Activated CD8-positive, alpha-beta memory T cell treated with anti-CD3 and anti-CD28 coated beads for 48 hours (primary cell): ENCODE data around the gene CCT8.
A peak's percentile ranks its signal among the peaks of the same experiment; 100 is the strongest.

Experiments used
- DNase-seq, 3 experiments: peaks; one replicate each; pipeline ENCODE4 v3.0.0-alpha.2; 2020; ENCODE audit warnings: low read depth in 2 of 3, low spot score in 2 of 3

Gene CCT8

GRCh38 chr21:29077651-29078090 is 4.2 kb upstream of the CCT8 start:
- no peak for DNase-seq

- DNase-seq = peak in 2 of 3 experiments; percentile 28 to 52
Observed at GRCh38 chr21:29076731-29077640, 3.5 kb upstream of the CCT8 start.

- DNase-seq = no peak
Observed at GRCh38 chr21:29075706-29076466, 2.4 kb upstream of the CCT8 start.

- DNase-seq = no peak
Observed at GRCh38 chr21:29074783-29075182, 1.3 kb upstream of the CCT8 start.

- DNase-seq = no peak
Observed at GRCh38 chr21:29074007-29074376, 544 bp upstream of the CCT8 start.

- DNase-seq = no peak
Observed at GRCh38 chr21:29072873-29073221, 601 bp downstream of the CCT8 start.

- DNase-seq = no peak
Observed at GRCh38 chr21:29064850-29065481, 8.5 kb downstream of the CCT8 start.

- DNase-seq = no peak
Observed at GRCh38 chr21:29056538-29057050, 16.9 kb downstream of the CCT8 start.

- DNase-seq = no peak
Observed at GRCh38 chr21:29056005-29056404, 17.4 kb downstream of the CCT8 start.

GRCh38 chr21:29055080-29055479 is 18.4 kb downstream of the CCT8 start:
- DNase-seq = no peak

GRCh38 chr21:29053656-29054055 is 19.8 kb downstream of the CCT8 start:
- DNase-seq = no peak

GRCh38 chr21:29053011-29053553 is 20.4 kb downstream of the CCT8 start:
- no peak for DNase-seq

GRCh38 chr21:29052224-29052623 is 21.2 kb downstream of the CCT8 start:
- DNase-seq = no peak

- DNase-seq = no peak
Observed at GRCh38 chr21:29034678-29035077, 38.8 kb downstream of the CCT8 start.

GRCh38 chr21:29033871-29034270 is 39.6 kb downstream of the CCT8 start:
- no peak for DNase-seq

- DNase-seq = no peak
Observed at GRCh38 chr21:29033301-29033700, 40.1 kb downstream of the CCT8 start.

- no peak for DNase-seq
Observed at GRCh38 chr21:29030909-29031308, 42.5 kb downstream of the CCT8 start.

- DNase-seq = no peak
Observed at GRCh38 chr21:29029524-29029923, 43.9 kb downstream of the CCT8 start.

GRCh38 chr21:29025328-29025713 is 48.1 kb downstream of the CCT8 start:
- no peak for DNase-seq

GRCh38 chr21:29024474-29025327 is 48.7 kb downstream of the CCT8 start, which contains the start of gene USP16:
TSS of gene USP16 (plus strand) at chr21:29024668. CDS start at chr21:29027914, 3,246 bp downstream.
- DNase-seq = peak; percentile 86 to 92 (median 86)
